ENCODE data around the gene ZNF440.
"Not testable (repeated sequence)": the region's sequence is repeated elsewhere in the genome, so short reads cannot be mapped to it uniquely, and the experiment has no call there.

ZNF440 gene

DNA sequence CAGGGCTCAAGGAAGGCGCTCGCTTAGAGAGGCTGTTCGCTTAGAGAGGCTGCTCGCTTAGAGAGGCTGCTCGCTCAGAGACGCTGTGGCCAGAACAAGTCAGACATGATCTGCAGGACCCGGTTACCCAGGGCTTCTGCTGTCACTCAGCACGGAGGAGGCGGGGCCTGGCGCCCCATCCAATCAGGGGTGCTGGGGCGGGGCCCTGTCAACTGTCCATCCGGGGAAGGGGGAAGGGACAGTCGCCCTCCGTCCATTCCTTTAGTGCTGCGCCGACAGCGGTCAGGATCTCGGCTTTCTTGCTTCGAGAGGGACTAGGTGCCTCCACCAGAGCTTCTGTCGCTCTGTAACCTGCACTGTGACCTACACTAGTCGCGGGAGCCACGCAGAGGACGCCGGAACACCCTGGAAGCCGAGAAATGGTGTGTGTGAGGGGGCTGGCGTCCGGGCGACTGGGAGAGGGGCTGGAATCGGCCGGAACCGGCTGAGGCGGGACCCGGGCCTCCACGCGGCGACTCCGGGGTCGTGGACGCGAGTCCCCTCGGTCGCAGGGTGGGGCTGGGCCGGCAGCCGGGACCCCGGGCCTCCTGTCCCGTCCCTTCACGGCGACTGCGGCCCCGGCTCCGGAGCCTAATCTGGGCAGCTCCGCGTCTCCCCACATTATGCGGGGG lies at the start of gene ZNF440:
TSS of gene ZNF440 (plus strand) at position 245 of the 671 bp plus-strand sequence. CDS start at position 420, 175 bp downstream.
- peak; percentile 85 to 86 for DNase-seq

DNA sequence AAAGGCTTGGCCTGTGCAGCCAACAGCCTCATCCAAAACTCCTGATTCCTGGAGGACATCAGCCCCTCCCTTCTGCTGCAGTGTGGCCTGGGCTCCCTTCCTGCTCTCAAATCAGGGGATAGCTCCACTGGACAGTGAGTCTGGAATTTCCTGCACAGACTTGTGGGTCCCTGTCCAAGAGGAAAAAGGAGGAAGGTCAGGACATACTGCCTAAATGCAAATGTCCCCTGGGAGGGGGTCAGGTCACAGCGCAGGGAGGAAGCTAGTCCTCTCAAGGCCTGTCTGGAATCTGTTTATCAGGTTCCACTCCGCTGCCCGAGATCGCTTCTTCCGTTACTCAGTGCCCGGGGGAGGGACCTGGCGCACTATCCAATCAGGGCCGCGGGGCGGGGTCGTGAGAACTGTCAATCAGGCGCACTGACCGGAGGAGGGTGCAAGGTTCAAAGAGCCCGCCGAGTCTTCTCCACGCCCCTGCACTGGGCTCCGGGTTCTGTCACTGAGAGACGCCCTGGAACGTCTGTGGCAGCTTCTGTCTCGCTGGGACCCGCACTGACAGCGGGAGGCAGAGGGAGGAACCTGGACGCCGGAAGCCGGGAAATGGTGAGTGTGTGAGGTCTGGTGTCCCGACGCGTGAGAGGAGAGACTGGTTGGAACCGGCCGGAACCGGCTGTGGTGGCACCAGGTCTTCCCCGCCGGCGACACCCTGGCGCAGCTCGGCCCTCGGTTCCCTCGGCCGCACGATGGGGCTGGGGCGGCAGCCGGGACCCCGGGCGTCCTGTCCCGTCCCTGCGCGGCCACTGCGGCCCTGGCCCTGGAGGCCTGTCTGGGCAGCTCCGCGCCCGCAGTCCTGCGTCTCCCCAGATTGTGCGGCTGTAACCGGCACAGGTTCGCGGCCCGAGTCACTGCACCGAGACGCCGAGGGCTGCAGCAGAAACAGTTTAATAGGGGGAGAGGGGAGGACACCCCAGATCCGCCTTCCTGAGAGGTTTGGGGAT lies 47.2 kb upstream of the ZNF440 start, which contains the start of gene ZNF441:
TSS of gene ZNF441 (plus strand) at position 404 of the 995 bp plus-strand sequence. CDS start at position 598, 194 bp downstream.
- DNase-seq: peak; percentile 93 to 94

GRCh38 chr19:11767633-11768133 lies 46.4 kb upstream of the ZNF440 start:
- DNase-seq: peak; percentile 16 to 29

- DNase-seq: no peak
Measured at GRCh38 chr19:11769995-11770394, 44.1 kb upstream of the ZNF440 start.

DNA sequence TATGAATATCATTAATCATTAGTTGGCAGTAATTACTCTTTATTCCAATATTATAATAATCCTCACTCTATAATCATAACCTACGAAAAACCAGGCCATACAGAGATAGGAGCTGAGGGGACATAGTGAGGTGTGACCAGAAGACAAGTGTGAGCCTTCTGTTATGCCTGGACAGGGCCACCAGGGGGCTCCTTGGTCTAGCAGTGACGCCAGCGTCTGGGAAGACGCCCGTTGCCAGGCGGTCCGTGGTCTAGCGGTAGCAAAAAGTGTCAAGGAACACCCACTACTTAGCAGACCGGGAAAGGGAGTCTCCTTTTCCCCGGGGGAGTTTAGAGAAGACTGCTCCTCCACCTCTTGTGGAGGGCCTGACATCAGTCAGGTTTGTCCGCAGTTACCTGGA lies 42.6 kb upstream of the ZNF440 start:
- not testable (repeated sequence) for DNase-seq

GRCh38 chr19:11776669-11777068 lies 37.4 kb upstream of the ZNF440 start:
- not testable (repeated sequence) for DNase-seq

DNA sequence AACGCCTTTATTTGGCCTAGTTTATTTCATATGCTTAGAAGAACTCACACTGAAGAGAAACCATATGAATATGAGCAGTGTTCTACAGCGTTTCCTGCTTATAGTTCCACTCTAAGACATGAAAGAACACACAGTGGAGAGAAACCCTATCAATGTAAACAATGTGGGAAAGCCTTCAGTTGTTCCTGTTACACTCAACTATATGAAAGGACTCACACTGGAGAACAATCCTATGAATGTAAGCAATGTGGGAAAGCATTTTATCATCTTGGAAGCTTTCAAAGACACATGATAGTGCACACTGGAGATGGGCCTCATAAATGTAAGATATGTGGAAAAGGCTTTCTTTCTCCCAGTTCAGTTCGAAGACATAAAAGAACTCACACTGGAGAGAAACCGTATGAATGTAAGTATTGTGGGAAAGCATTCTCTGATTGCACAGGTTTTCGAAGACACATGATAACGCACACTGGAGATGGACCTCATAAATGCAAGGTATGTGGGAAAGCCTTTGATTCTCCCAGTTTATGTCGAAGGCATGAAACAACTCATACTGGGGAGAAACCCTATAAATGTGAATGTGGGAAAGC lies 33.5 kb upstream of the ZNF440 start:
- DNase-seq: no peak

DNA sequence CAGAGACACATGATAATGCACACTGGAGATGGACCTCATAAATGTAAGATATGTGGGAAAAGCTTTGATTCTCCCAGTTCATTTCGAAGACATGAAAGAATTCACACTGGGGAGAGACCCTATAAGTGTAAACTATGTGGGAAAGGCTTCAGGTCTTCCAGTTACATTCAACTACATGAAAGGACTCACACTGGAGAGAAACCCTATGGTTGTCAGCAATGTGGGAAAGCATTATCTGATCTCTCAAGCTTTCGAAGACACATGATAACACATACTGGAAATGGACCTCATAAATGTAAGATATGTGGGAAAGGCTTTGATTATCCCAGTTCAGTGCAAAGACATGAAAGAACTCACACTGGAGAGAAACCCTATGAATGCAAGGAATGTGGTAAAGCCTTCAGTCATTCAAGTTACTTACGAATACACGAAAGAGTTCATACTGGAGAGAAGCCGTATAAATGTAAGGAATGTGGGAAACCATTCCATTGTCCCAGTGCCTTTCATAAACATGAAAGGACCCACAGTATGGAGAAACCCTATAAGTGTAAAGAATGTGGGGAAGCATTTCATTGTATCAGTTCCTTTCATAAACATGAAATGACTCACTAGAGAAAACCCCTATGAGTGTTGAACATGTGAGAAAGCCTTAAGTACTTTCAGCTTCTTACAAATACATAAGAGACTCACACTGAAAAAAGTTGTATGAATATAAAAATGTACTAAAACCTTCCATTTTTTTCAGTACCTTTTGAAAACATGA lies 32.6 kb upstream of the ZNF440 start:
- no peak for DNase-seq

GRCh38 chr19:11783767-11784166 lies 30.3 kb upstream of the ZNF440 start:
- DNase-seq: no peak

DNA sequence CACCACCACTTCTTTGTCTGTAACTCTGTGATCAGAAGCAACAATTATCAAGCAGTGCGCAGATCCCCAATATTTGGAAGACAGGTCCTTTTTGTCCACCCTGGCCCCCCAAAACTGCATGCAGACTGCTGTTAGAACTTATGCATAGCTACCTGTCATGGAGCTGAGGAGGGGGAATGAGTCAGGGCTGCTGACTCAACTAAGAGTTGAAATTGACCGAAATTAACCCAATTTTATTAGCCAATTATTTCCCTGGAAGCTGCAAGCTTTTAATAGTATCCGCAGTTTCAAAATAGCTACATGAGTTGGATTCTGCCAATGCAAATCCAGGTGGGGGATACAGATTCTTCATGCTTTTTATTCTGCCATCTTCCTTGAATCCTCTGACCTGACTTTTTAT lies 29.7 kb upstream of the ZNF440 start:
- no peak for DNase-seq

DNA sequence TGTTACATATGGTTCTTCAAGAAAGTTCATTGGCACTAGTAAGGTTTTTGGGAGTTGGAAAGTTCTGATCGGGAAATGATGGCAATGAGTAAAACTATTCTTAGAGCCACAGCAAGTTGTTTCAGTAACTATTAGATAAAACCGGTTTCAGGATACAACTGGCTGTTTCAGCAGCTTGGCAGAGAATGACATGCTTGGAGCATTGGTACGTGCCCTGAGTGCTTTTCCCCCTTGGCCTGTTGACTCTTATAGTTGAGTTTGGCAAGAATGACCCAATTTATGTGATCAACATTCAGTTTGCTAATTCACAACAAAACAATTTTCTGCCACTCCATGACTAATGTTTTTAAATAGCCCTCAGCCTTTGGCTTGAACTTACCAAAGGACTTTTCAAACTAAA lies 26.5 kb upstream of the ZNF440 start:
- DNase-seq: no peak

DNA sequence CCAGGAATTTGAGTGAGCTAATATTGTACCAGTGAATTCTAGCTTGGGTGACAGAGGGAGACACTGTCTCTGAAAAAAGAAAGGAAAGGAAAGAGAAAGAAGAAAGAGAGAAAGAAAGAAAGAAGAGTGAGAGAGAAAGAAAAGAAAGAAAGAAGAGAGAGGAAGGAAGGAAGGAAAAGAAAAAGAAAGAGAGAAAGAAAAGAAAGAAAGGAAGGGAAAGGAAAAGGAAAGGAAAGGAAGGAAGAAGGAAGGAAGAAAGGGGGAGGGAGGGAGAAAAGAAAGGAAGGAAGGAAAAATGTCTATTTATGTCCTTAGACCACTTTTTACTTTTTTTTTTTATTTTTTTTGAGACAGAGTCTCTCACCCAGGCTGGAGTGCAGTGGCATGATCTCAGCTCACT lies 21.1 kb upstream of the ZNF440 start:
- no peak for DNase-seq

GRCh38 chr19:11797491-11797890 lies 16.6 kb upstream of the ZNF440 start:
- peak; percentile 81 to 87 for DNase-seq

DNA sequence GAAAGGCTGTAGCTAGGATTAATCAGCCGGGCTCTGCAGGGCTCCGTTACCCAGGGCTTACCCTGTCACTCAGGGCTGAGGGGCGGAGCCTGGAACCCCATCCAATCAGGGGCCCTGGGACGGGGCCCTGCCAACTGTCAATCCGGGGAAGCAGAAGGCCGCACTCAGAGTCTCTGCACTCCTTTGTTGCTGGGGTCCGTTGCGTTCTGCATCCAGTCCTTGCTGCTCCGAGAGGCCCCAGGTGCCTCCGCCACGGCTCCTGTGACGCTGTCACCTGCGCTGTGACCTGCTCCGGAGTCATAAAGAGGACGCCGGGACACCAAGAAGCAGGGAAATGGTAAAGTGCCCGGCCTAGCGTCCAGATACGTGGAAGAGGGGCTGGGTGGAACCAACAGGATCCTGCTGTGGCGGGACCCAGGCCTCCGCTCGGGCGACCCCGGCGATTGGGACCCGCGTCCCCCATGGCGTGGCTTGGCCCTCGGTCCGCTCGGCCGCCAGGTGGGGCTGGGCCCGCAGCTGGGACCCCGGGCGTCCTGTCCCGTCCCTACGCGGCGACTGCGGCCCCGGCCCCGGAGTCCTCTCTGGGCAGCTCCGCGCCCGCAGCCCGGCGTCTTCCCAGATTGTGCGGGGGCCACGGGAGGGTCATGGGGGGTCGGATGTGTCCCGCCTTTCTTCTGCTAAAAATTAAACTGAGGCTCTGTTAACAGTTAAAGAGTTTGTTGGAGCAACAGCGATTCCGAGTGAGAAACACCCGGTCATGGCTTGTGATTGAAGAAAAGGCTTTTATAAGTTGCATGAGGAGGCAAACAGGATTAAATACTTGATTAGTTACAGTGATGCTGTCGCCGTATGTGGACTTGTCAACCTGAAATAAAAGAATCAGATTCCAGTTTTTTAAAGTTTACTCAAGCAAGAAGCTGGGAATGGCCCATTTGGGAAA lies 15.4 kb upstream of the ZNF440 start, which contains the start of gene ZNF491:
TSS of gene ZNF491 (plus strand) at position 133 of the 940 bp plus-strand sequence. CDS start 7,431 bp downstream, outside the sequence.
- DNase-seq: peak; percentile 85 to 87

DNA sequence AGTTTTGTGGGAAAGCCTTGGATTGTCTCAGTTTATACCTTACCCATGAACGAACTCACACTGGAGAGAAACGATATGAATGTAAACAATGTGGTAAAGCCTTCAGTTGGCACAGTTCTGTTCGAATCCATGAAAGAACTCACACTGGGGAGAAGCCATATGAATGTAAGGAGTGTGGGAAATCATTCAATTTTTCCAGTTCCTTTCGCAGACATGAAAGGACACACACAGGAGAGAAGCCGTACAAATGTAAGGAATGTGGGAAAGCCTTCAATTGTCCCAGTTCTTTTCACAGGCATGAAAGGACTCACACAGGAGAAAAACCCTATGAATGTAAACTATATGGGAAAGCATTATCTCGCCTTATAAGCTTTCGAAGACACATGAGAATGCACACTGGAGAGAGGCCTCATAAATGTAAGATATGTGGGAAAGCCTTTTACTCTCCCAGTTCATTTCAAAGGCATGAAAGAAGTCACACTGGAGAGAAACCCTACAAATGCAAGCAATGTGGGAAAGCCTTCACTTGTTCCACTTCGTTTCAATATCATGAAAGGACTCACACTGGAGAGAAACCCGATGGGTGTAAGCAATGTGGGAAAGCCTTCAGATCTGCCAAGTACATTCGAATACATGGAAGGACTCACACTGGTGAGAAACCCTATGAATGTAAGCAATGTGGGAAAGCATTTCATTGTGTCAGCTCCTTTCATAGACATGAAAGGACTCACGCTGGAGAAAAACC lies 7.5 kb upstream of the ZNF440 start:
- DNase-seq: no peak

GRCh38 chr19:11807099-11807380 lies 7.0 kb upstream of the ZNF440 start:
- DNase-seq: no peak

GRCh38 chr19:11813703-11814028 lies 407 bp upstream of the ZNF440 start:
- no peak for DNase-seq

- no peak for DNase-seq
Measured at GRCh38 chr19:11814700-11815035, 595 bp downstream of the ZNF440 start.

DNA sequence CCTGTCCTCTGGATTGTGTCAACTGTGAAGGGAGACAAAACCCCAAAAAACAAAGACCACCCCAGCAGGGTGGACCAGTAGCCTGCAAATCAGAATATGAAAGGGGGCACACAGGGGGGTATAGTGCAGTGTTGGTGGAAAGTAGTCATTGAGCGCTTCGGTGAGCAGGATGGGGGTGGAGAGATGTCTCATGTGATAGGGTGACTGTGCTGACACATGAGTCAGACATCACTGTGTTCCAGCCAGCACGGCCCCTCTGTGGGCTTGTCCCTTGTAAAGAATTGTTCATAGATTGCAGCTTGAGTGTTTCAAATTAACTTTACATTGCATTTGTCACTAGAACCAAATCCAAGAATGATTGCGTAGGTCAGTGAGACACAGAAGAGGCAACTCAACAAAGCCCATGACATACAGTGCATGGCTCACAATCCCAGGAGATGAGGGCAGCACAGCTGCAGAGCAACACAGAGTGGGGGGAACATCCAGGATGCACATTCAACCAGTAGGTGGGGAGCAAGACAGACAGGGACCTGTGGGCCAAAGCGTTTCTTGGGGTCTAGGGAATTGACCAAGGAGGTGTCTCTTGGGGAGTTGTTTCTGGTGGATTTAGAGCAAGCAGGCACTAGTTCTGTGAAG lies 7.5 kb downstream of the ZNF440 start:
- no peak for DNase-seq

Measured in CD4-positive, alpha-beta T cell treated with Interleukin-4 for 1 hour (primary cell).